HepG2 (cell line): ENCODE measurements around the gene ARID5B. TPM values are rescaled to one million over a fixed set of nuclear protein-coding genes. Genes with fewer than 3 reads are reported as not detected.
A peak's percentile ranks its signal among the peaks of the same experiment; 100 is the strongest.

Source experiments
- E2F1 ChIP-seq: sonication (generic); formaldehyde crosslinking; IDR thresholded peaks from 2 replicates; pipeline ENCODE4 v1.5.0; 2020; ENCODE audit warnings: missing genetic modification reagents
- ERF ChIP-seq: IDR thresholded peaks from 2 replicates; pipeline ENCODE4 v1.6.1; 2018; ENCODE audit warnings: missing biosample characterization, missing genetic modification reagents
- ETS1 ChIP-seq: sonication (generic); formaldehyde crosslinking; IDR thresholded peaks from 2 replicates; pipeline ENCODE4 v1.4.0; 2020; ENCODE audit warnings: missing genetic modification reagents
- FOXC1 ChIP-seq: sonication (generic); formaldehyde crosslinking; IDR thresholded peaks from 2 replicates; pipeline ENCODE4 v1.8.0; 2022; ENCODE audit warnings: mild to moderate bottlenecking, missing genetic modification reagents, borderline replicate concordance
- GABPA ChIP-seq, 2 experiments: IDR thresholded peaks; 2 replicates each; pipeline ENCODE4 v1.6.1; 2011 to 2016; ENCODE audit warnings: low read depth in 2 of 2, low read length in 1 of 2, missing biosample characterization in 1 of 2, missing genetic modification characterization in 1 of 2
- GATAD2A ChIP-seq: IDR thresholded peaks from 2 replicates; pipeline ENCODE4 v1.6.1; 2016
- HOXA7 ChIP-seq: sonication (generic); formaldehyde crosslinking; IDR thresholded peaks from 2 replicates; pipeline ENCODE4 v1.8.1; 2022; ENCODE audit warnings: mild to moderate bottlenecking, missing genetic modification reagents, moderate library complexity
- LRRFIP1 ChIP-seq: sonication (generic); formaldehyde crosslinking; conservative IDR thresholded peaks from 2 replicates; pipeline ENCODE4 v1.4.0; 2020; ENCODE audit warnings: missing genetic modification reagents
- MATR3 ChIP-seq: sonication (generic); formaldehyde crosslinking; IDR thresholded peaks from 2 replicates; pipeline ENCODE4 v1.4.0; 2020; ENCODE audit warnings: missing genetic modification reagents
- SIX4 ChIP-seq: sonication (generic); formaldehyde crosslinking; IDR thresholded peaks from 2 replicates; pipeline ENCODE4 v1.4.0; 2020; ENCODE audit warnings: missing genetic modification reagents
- SKIL ChIP-seq: sonication (generic); formaldehyde crosslinking; IDR thresholded peaks from 2 replicates; pipeline ENCODE4 v1.8.0; 2022; ENCODE audit warnings: missing genetic modification reagents, mild to moderate bottlenecking, moderate library complexity, borderline replicate concordance
- ZHX2 ChIP-seq, 2 experiments: sonication (generic) in 1 of 2; formaldehyde crosslinking in 1 of 2; IDR thresholded peaks; 2 replicates each; pipeline versions ENCODE4 v1.6.1 to v1.9.0; 2014 to 2022; ENCODE audit warnings: antibody characterized with exemption in 1 of 2, borderline replicate concordance in 1 of 2, inconsistent platforms in 1 of 2, low read depth in 1 of 2, missing genetic modification reagents in 1 of 2
- ZNF234 ChIP-seq: sonication (generic); formaldehyde crosslinking; conservative IDR thresholded peaks from 2 replicates; pipeline ENCODE4 v1.5.1; 2020; ENCODE audit warnings: mild to moderate bottlenecking, missing genetic modification reagents
- ZNF674 ChIP-seq: sonication (generic); formaldehyde crosslinking; IDR thresholded peaks from 2 replicates; pipeline ENCODE4 v1.5.0; 2020; ENCODE audit warnings: low read depth, mild to moderate bottlenecking, missing genetic modification reagents
- ZNF713 ChIP-seq: sonication (generic); formaldehyde crosslinking; IDR thresholded peaks from 2 replicates; pipeline ENCODE4 v1.4.0; 2020; ENCODE audit warnings: mild to moderate bottlenecking, missing genetic modification reagents
- polyA plus RNA-seq, 8 experiments: library from polyadenylated mRNA; depleted of rRNA in 3 of 8; stranded (reverse) in 7 of 8; unstranded in 1 of 8; fragments of >200 nt; fragmentation: Illumina TruSeq in 4 of 8; extraction: Trizol in 4 of 8; gene quantifications; 2 replicates each; pipeline versions ENCODE4 v1.2.1 to v1.2.3, GENCODE V29; 2011 to 2016; ENCODE audit warnings: low read depth in 4 of 8, missing spikeins in 1 of 8, mixed read lengths in 1 of 8; ENCODE audit not compliant: insufficient read depth in 1 of 8
- total RNA-seq, 5 experiments: library from RNA; depleted of rRNA; stranded (reverse); fragments of >200 nt; fragmentation: Illumina TruSeq; extraction: Trizol; gene quantifications; 2 replicates each; pipeline ENCODE4 v1.2.3, GENCODE V29; 2016; ENCODE audit warnings: low read depth in 1 of 5

Gene ARID5B
- total and polyA plus RNA-seq, 2 of the 13 experiments (the other 11 are each of a cell fraction or from before 2014, with no cell fraction given), result 6.2 to 21.1 TPM

GRCh38 chr10:61899997-61900828 lies 1.3 kb upstream of the ARID5B start (continued):
- TF ChIP-seq SKIL (no peak), ZHX2 (IDR thresholded peaks at IDR 0.05; ENCODE audit: low read depth) (no peak), ZHX2 (CRISPR knock-in tag; IDR thresholded peaks at IDR 0.05; ENCODE audit: borderline replicate concordance) (no peak), FOXC1 (CRISPR knock-in tag) (no peak), ERF (CRISPR knock-in tag) (0 out of 2 replicates have a peak, but pooled peaks have one; percentile 19), MATR3 (CRISPR knock-in tag) (no peak), ZNF234 (CRISPR knock-in tag) (no peak), ZNF713 (no peak), E2F1 (no peak), ZNF674 (CRISPR knock-in tag) (no peak), GATAD2A (0 out of 2 replicates have a peak, but pooled peaks have one; percentile 10), HOXA7 (CRISPR knock-in tag) (no peak), LRRFIP1 (no peak), SIX4 (CRISPR knock-in tag) (peak; percentile 71; the same call in 1 of the 2 replicates), ETS1 (no peak), GABPA (IDR thresholded peaks at IDR 0.05; ENCODE audit: low read depth, low read length) (no peak), GABPA (CRISPR knock-in tag; IDR thresholded peaks at IDR 0.05; ENCODE audit: low read depth) (no peak)
